OCI-LY1 (cell line): ENCODE data around the gene DIP2B.

Source experiments
- H2AFZ ChIP-seq: fragments of 200-600 bp; sonication (generic), shearing (Covaris generic); 2 replicates; pipeline ENCODE4 v1.6.0; 2014; ENCODE audit warnings: antibody characterized with exemption, mild to moderate bottlenecking, low read length
- H3F3A ChIP-seq: fragments of 200-600 bp; sonication (generic), shearing (Covaris generic); 2 replicates; pipeline ENCODE4 v1.6.0; 2014; ENCODE audit warnings: mild to moderate bottlenecking, antibody characterized with exemption, low read length, moderate library complexity; ENCODE audit not compliant: insufficient read depth
- H3K27ac ChIP-seq: fragments of 200-600 bp; sonication (generic); 2 replicates; pipeline ENCODE4 v1.5.1; 2014; ENCODE audit warnings: low read length, mixed run types, mild to moderate bottlenecking, low read depth; ENCODE audit not compliant: poor library complexity, severe bottlenecking
- H3K27me3 ChIP-seq: fragments of 200-600 bp; sonication (generic); 2 replicates; pipeline ENCODE4 v1.6.0; 2014; ENCODE audit warnings: antibody characterized with exemption, mild to moderate bottlenecking, low read length, moderate library complexity; ENCODE audit not compliant: insufficient read depth
- H3K36me3 ChIP-seq: fragments of 200-600 bp; sonication (generic); 2 replicates; pipeline ENCODE4 v1.6.1; 2014; ENCODE audit warnings: mild to moderate bottlenecking, antibody characterized with exemption, low read length, moderate library complexity, mixed read lengths; ENCODE audit not compliant: insufficient read depth
- H3K4me1 ChIP-seq: fragments of 200-600 bp; sonication (generic); 2 replicates; pipeline ENCODE4 v1.5.1; 2014; ENCODE audit warnings: mild to moderate bottlenecking, low read length, moderate library complexity; ENCODE audit not compliant: insufficient read depth, severe bottlenecking
- H3K4me2 ChIP-seq: fragments of 200-600 bp; sonication (generic), shearing (Covaris generic); 2 replicates; pipeline ENCODE4 v1.6.1; 2014; ENCODE audit warnings: low read length
- H3K4me3 ChIP-seq: fragments of 200-600 bp; sonication (generic); 2 replicates; pipeline ENCODE4 v1.5.1; 2014; ENCODE audit warnings: low read length, low read depth, mild to moderate bottlenecking, mixed read lengths; ENCODE audit not compliant: poor library complexity, severe bottlenecking
- H3K79me2 ChIP-seq: fragments of 200-600 bp; shearing (Covaris generic); 2 replicates; pipeline ENCODE4 v1.6.1; 2016; ENCODE audit warnings: mixed run types, low read length, mixed read lengths; ENCODE audit not compliant: insufficient read depth
- H3K9ac ChIP-seq: fragments of 200-600 bp; sonication (generic), shearing (Covaris generic); 2 replicates; pipeline ENCODE4 v1.6.1; 2014; ENCODE audit warnings: mild to moderate bottlenecking, low read length, mixed read lengths
- H3K9me2 ChIP-seq: fragments of 200-600 bp; sonication (generic), shearing (Covaris generic); 2 replicates; pipeline ENCODE4 v1.6.1; 2014; ENCODE audit warnings: low read depth, mild to moderate bottlenecking, low read length, mixed read lengths
- H3K9me3 ChIP-seq: fragments of 200-600 bp; shearing (Covaris generic); 2 replicates; pipeline ENCODE4 v1.6.1; 2014; ENCODE audit warnings: low read length, mixed read lengths
- H4K20me1 ChIP-seq: fragments of 200-600 bp; sonication (generic), shearing (Covaris generic); 2 replicates; pipeline ENCODE4 v1.6.0; 2016; ENCODE audit warnings: mild to moderate bottlenecking, low read length; ENCODE audit not compliant: insufficient read depth
- EZH2 ChIP-seq: fragments of 200-600 bp; sonication (generic), shearing (Covaris generic); IDR thresholded peaks from 2 replicates; pipeline ENCODE4 v1.8.0; 2017; ENCODE audit warnings: borderline replicate concordance, mixed run types, mild to moderate bottlenecking, antibody characterized with exemption, low read length, moderate library complexity, mixed read lengths
- TF ChIP-seq, protein P1 (sequence below): fragments of 200-600 bp; sonication (generic), shearing (Covaris generic); IDR thresholded peaks from 2 replicates; pipeline ENCODE4 v1.5.1; 2017; ENCODE audit warnings: mild to moderate bottlenecking, antibody characterized with exemption, low read length, moderate library complexity, mixed read lengths

DIP2B gene

DNA sequence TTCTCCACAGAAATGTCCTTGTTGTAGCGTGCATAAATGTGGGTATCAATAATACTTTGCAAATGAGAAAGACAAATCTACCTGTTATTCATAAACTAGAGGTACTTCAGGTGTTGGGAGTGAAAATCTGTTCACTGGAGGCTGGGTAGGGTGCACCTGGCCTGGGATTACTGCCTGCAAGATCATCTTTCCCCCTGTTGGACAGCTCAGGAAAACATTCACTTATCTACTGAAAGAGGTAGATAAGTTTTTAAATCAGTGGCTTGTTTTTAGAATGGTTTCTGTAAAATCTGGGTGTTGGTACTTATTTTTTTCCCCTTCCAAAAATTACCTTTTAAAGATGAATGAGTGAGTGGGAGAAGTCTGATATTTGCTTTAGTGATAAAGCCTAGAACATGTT, 95.6 kb downstream of the DIP2B start:
- no peaks in the 10 kb centered on the region for H3K9me3 ChIP-seq
- no peak overlapping the region for H3K9ac ChIP-seq
- no peak overlapping the region for H2AFZ ChIP-seq
- no peak overlapping the region for H3K27ac ChIP-seq
- TF ChIP-seq, protein P1, sequence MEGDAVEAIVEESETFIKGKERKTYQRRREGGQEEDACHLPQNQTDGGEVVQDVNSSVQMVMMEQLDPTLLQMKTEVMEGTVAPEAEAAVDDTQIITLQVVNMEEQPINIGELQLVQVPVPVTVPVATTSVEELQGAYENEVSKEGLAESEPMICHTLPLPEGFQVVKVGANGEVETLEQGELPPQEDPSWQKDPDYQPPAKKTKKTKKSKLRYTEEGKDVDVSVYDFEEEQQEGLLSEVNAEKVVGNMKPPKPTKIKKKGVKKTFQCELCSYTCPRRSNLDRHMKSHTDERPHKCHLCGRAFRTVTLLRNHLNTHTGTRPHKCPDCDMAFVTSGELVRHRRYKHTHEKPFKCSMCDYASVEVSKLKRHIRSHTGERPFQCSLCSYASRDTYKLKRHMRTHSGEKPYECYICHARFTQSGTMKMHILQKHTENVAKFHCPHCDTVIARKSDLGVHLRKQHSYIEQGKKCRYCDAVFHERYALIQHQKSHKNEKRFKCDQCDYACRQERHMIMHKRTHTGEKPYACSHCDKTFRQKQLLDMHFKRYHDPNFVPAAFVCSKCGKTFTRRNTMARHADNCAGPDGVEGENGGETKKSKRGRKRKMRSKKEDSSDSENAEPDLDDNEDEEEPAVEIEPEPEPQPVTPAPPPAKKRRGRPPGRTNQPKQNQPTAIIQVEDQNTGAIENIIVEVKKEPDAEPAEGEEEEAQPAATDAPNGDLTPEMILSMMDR = no peak
- no peak for TF ChIP-seq EZH2
- H3K79me2 ChIP-seq = no peaks in the 10 kb centered on the region
- no peak overlapping the region for H3K4me2 ChIP-seq
- no peaks in the 10 kb centered on the region for H4K20me1 ChIP-seq
- H3K9me2 ChIP-seq = no peaks in the 10 kb centered on the region
- no peaks in the 10 kb centered on the region for H3K36me3 ChIP-seq
- no peak overlapping the region for H3K4me3 ChIP-seq
- H3F3A ChIP-seq = no peaks in the 10 kb centered on the region
- H3K27me3 ChIP-seq = no peaks in the 10 kb centered on the region
- H3K4me1 ChIP-seq = peaks cover 15% of the 10 kb centered on the region

DNA sequence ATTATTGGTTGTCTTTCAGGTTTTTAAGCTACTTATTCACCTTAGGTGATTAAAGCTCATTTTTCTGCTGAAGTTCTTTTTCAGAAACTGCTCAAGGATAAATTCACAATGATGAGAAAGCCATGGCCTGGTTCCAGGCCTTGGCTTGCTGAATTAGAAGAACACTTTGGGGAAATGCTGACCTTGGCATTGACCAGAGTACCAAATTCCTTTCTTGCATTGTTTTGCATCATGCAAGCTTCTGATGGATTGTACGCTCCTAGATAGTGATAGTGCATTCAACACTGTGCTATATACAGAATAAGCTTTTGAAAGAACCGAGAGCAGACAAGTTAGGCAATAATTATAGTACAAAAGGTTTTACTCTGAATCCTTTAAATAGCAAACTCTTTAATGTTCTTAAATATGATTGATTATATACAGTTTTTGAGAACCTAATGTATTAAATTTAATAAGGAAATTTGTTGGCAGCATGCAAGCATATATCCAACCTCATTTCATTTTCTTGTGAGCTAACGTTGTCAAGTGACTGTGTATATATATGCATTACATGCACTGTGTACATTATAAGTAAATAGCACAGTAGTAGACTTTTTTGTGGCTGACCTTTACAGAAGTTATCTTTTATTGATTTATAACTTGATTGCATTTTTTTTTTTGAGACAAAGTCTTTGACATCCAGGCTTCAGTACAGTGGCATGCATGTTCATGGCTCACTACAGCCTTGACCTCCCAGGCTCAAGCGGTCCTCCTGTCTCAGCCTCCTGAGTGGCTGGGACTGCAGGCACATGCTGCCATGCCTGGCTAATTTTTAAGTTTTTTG, 99.2 kb downstream of the DIP2B start:
- Histone ChIP-seq H3K4me3 (no peak overlapping the region), H3K4me1 (no peaks in the 10 kb centered on the region), H3K36me3 (no peaks in the 10 kb centered on the region), H4K20me1 (no peaks in the 10 kb centered on the region), H2AFZ (no peak overlapping the region), H3K9ac (no peak overlapping the region), H3K27ac (no peak overlapping the region), H3K4me2 (no peak overlapping the region), H3K79me2 (no peaks in the 10 kb centered on the region), H3K9me2 (no peaks in the 10 kb centered on the region), H3K27me3 (no peaks in the 10 kb centered on the region), H3K9me3 (no peaks in the 10 kb centered on the region), H3F3A (no peaks in the 10 kb centered on the region)
- no peak for TF ChIP-seq EZH2

DNA sequence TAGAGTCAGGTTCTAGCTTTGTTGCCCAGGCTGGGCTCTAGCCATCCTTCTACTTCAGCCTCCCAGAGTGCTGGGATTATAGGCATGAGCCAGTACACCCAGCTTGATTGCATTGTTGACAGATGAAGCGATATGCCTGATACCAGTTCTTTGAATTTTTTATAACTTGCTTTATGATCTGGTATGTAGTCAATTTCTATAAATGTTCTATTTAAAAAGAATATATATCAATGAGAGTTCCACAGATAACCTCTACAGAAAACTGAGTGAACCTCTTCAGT, 99.8 kb downstream of the DIP2B start:
- Histone ChIP-seq H3K27ac (no peak overlapping the region), H3K9me2 (no peaks in the 10 kb centered on the region), H3F3A (no peaks in the 10 kb centered on the region), H4K20me1 (no peaks in the 10 kb centered on the region), H3K9ac (no peak overlapping the region), H3K79me2 (no peaks in the 10 kb centered on the region), H3K36me3 (no peaks in the 10 kb centered on the region), H3K9me3 (no peaks in the 10 kb centered on the region), H3K27me3 (no peaks in the 10 kb centered on the region), H3K4me1 (no peaks in the 10 kb centered on the region), H2AFZ (no peak overlapping the region), H3K4me2 (no peak overlapping the region), H3K4me3 (no peak overlapping the region)
- no peak for TF ChIP-seq EZH2
- TF ChIP-seq, protein P1 = no peak
